GM12865 (cell line): ENCODE results near the gene SPEM3.

Source experiments
- DNase-seq: peaks from one replicate; pipeline ENCODE4 v3.0.0; 2010; ENCODE audit warnings: low read depth
- H3K4me3 ChIP-seq: 2 replicates; pipeline ENCODE4 v1.5.1; 2011; ENCODE audit warnings: mild to moderate bottlenecking, low read depth, low read length, control low read depth
- CTCF ChIP-seq: IDR thresholded peaks from 2 replicates; pipeline ENCODE4 v1.5.1; 2011; ENCODE audit warnings: low read length, control low read depth, low read depth, inconsistent platforms; ENCODE audit not compliant: insufficient read depth; ENCODE audit errors: missing control alignments

Gene SPEM3

GRCh38 chr17:7441266-7441665 is 12.6 kb downstream of the SPEM3 start:
- no peak for TF ChIP-seq CTCF
- peak overlapping the region; percentile 92 for H3K4me3 ChIP-seq
- DNase-seq = no peak

- TF ChIP-seq CTCF = no peak
- H3K4me3 ChIP-seq = no peak overlapping the region
- DNase-seq = no peak
Observed at GRCh38 chr17:7442142-7442541, 13.5 kb downstream of the SPEM3 start.

GRCh38 chr17:7443499-7444485 is 15.1 kb downstream of the SPEM3 start:
- no peak overlapping the region for H3K4me3 ChIP-seq
- no peak for TF ChIP-seq CTCF
- DNase-seq = no peak

- peak within 1 kb of the TSS; percentile 26 for H3K4me3 ChIP-seq
- no peak for TF ChIP-seq CTCF
- DNase-seq = peak; percentile 35
Observed at GRCh38 chr17:7444682-7445618, 16.3 kb downstream of the SPEM3 start, which contains the start of gene CHRNB1. TSS of gene CHRNB1 (plus strand) at chr17:7445061. CDS start at chr17:7445128, 67 bp downstream.

- H3K4me3 ChIP-seq = no peak overlapping the region
- DNase-seq = no peak
- no peak for TF ChIP-seq CTCF
Observed at GRCh38 chr17:7445619-7445968, 16.9 kb downstream of the SPEM3 start.

- no peak for DNase-seq
- TF ChIP-seq CTCF = no peak
- no peak overlapping the region for H3K4me3 ChIP-seq
Observed at GRCh38 chr17:7448461-7448860, 19.8 kb downstream of the SPEM3 start.
